H1 (cell line): Measurements from ENCODE around the gene KLF2. TPM values are rescaled to one million over a fixed set of nuclear protein-coding genes. Genes with fewer than 3 reads are reported as not detected.

Experiments used
- CTCF ChIA-PET: fragments of 300-600 bp; sonication (Branson Sonifier 250); formaldehyde crosslinking; loops from one replicate; lab custom pipeline; 2021; ENCODE audit not compliant: partially characterized antibody; lab: Charles Lee
- POLR2A ChIA-PET: fragments of 300-600 bp; sonication (Branson Sonifier 250); formaldehyde crosslinking; loops from one replicate; lab custom pipeline; 2021; ENCODE audit warnings: inconsistent platforms; ENCODE audit not compliant: partially characterized antibody; lab: Charles Lee
- DNase-seq, 2 experiments: peaks; one replicate each; pipeline versions ENCODE4 v3.0.0 to v3.0.0-alpha.2; 2010 to 2022; ENCODE audit warnings: low spot score in 2 of 2, low read depth in 1 of 2, mixed read lengths in 1 of 2
- FAIRE-seq: peaks from 2 replicates; lab custom pipeline; 2011; peaks lifted over from hg19 to GRCh38; lab: Jason Lieb, UNC
- H2AFZ ChIP-seq: 2 replicates; pipeline ENCODE4 v1.8.1; 2012; ENCODE audit warnings: low read length, inconsistent platforms
- H2AK5ac ChIP-seq: 2 replicates; pipeline ENCODE4 v1.6.1; 2013; ENCODE audit warnings: low read depth, low read length
- H2BK120ac ChIP-seq: replicated peaks from 2 replicates; pipeline ENCODE3; 2013; ENCODE audit warnings: low read depth, low read length, inconsistent platforms
- H2BK12ac ChIP-seq: 2 replicates; pipeline ENCODE4 v1.6.1; 2013; ENCODE audit warnings: low read depth, low read length
- H2BK15ac ChIP-seq: 2 replicates; pipeline ENCODE4 v1.6.1; 2013; ENCODE audit warnings: low read length
- H2BK20ac ChIP-seq: 2 replicates; pipeline ENCODE4 v1.6.1; 2013; ENCODE audit warnings: low read length
- H2BK5ac ChIP-seq: 2 replicates; pipeline ENCODE4 v1.6.1; 2013; ENCODE audit warnings: low read depth, low read length
- H3K14ac ChIP-seq: 2 replicates; pipeline ENCODE4 v1.6.1; 2013; ENCODE audit warnings: inconsistent platforms; ENCODE audit not compliant: insufficient read length
- H3K18ac ChIP-seq: 2 replicates; pipeline ENCODE4 v1.6.1; 2013; ENCODE audit warnings: low read length; ENCODE audit errors: extremely low read depth
- H3K23ac ChIP-seq: 2 replicates; pipeline ENCODE4 v1.6.1; 2013; ENCODE audit warnings: inconsistent platforms; ENCODE audit not compliant: insufficient read length
- H3K23me2 ChIP-seq: 2 replicates; pipeline ENCODE4 v1.6.1; 2013; ENCODE audit warnings: low read depth, low read length
- H3K27ac ChIP-seq: 2 replicates; pipeline ENCODE4 v1.6.1; 2011; ENCODE audit warnings: low read depth, low read length, inconsistent platforms
- H3K27me3 ChIP-seq, 4 experiments: replicated peaks in 1 of 4; 1 replicate in 1 of 4; 2 replicates in 3 of 4; pipeline versions ENCODE4 v1.6.1 to v1.8.1; 2011 to 2013; ENCODE audit warnings: low read length in 3 of 4, mild to moderate bottlenecking in 3 of 4, inconsistent platforms in 2 of 4, mixed read lengths in 2 of 4, moderate library complexity in 1 of 4; ENCODE audit not compliant: control insufficient read depth in 3 of 4, insufficient read depth in 3 of 4; ENCODE audit errors: extremely low read depth in 1 of 4
- H3K36me3 ChIP-seq, 4 experiments: 2 replicates each; pipeline versions ENCODE4 v1.6.1 to v1.8.1; 2011 to 2013; ENCODE audit warnings: mild to moderate bottlenecking in 4 of 4, low read length in 3 of 4, moderate library complexity in 2 of 4, control low read depth in 1 of 4, inconsistent platforms in 1 of 4; ENCODE audit not compliant: insufficient read depth in 4 of 4, control insufficient read depth in 2 of 4
- H3K4ac ChIP-seq: replicated peaks from 2 replicates; pipeline ENCODE3; 2013; ENCODE audit warnings: low read length, low read depth, mixed read lengths, inconsistent platforms; ENCODE audit not compliant: insufficient read length
- H3K4me1 ChIP-seq, 4 experiments: replicated peaks in 1 of 4; 1 replicate in 1 of 4; 2 replicates in 3 of 4; pipeline versions ENCODE4 v1.6.1 to v1.8.1; 2011 to 2013; ENCODE audit warnings: low read length in 3 of 4, inconsistent platforms in 2 of 4, mixed read lengths in 1 of 4; ENCODE audit not compliant: insufficient read depth in 4 of 4, control insufficient read depth in 3 of 4
- H3K4me2 ChIP-seq, 2 experiments: 2 replicates each; pipeline versions ENCODE4 v1.6.1 to v1.8.1; 2011 to 2013; ENCODE audit warnings: low read depth in 2 of 2, low read length in 2 of 2, control low read depth in 1 of 2, inconsistent platforms in 1 of 2, mild to moderate bottlenecking in 1 of 2; ENCODE audit not compliant: insufficient read depth in 1 of 2
- H3K4me3 ChIP-seq, 4 experiments: fragments of 200-600, 300-600 bp in 1 of 4; sonication (generic), shearing (Covaris generic), sonication (Bioruptor Twin) in 1 of 4; 2 replicates each; pipeline versions ENCODE4 v1.5.1 to v1.8.1; 2011 to 2016; ENCODE audit warnings: low read length in 4 of 4, low read depth in 3 of 4, control low read depth in 2 of 4, inconsistent platforms in 2 of 4, mild to moderate bottlenecking in 2 of 4, mixed read lengths in 1 of 4, moderate library complexity in 1 of 4; ENCODE audit not compliant: insufficient read depth in 2 of 4; ENCODE audit errors: extremely low read depth in 1 of 4
- H3K56ac ChIP-seq: replicated peaks from 2 replicates; pipeline ENCODE3; 2013; ENCODE audit warnings: low read depth, mild to moderate bottlenecking, mixed read lengths, low read length, inconsistent platforms; ENCODE audit not compliant: insufficient read length
- H3K79me1 ChIP-seq: 2 replicates; pipeline ENCODE4 v1.6.1; 2013; ENCODE audit warnings: low read depth, low read length, control low read depth
- H3K79me2 ChIP-seq, 2 experiments: 2 replicates each; pipeline versions ENCODE4 v1.6.1 to v1.8.1; 2012 to 2013; ENCODE audit warnings: low read length in 2 of 2, mild to moderate bottlenecking in 2 of 2, inconsistent platforms in 1 of 2; ENCODE audit not compliant: insufficient read depth in 2 of 2, control insufficient read depth in 1 of 2
- H3K9ac ChIP-seq, 4 experiments: replicated peaks in 1 of 4; 1 replicate in 1 of 4; 2 replicates in 3 of 4; pipeline versions ENCODE4 v1.6.1 to v1.8.1; 2011 to 2013; ENCODE audit warnings: low read depth in 3 of 4, low read length in 3 of 4, control low read depth in 2 of 4, mild to moderate bottlenecking in 2 of 4, moderate library complexity in 2 of 4, inconsistent platforms in 1 of 4; ENCODE audit errors: extremely low read depth in 1 of 4
- H3K9me3 ChIP-seq, 2 experiments: 2 replicates each; pipeline versions ENCODE4 v1.6.1 to v1.8.1; 2012 to 2013; ENCODE audit warnings: mild to moderate bottlenecking in 2 of 2, moderate library complexity in 2 of 2, control low read depth in 1 of 2, inconsistent platforms in 1 of 2, low read depth in 1 of 2, low read length in 1 of 2, mixed read lengths in 1 of 2; ENCODE audit not compliant: insufficient read depth in 2 of 2
- H4K20me1 ChIP-seq, 2 experiments: replicated peaks in 1 of 2; 2 replicates each; pipeline versions ENCODE3 to v1.8.1; 2011 to 2013; ENCODE audit warnings: inconsistent platforms in 2 of 2, low read length in 2 of 2, mild to moderate bottlenecking in 1 of 2; ENCODE audit not compliant: insufficient read depth in 2 of 2, control insufficient read depth in 1 of 2
- H4K5ac ChIP-seq: 2 replicates; pipeline ENCODE4 v1.6.1; 2013; ENCODE audit warnings: low read length, low read depth, mixed read lengths, inconsistent platforms; ENCODE audit not compliant: insufficient read length
- H4K8ac ChIP-seq: 2 replicates; pipeline ENCODE4 v1.8.0; 2013; ENCODE audit warnings: mild to moderate bottlenecking, moderate library complexity, low read length, inconsistent platforms; ENCODE audit not compliant: insufficient read depth; ENCODE audit errors: extremely low read depth
- H4K91ac ChIP-seq: replicated peaks from 2 replicates; pipeline ENCODE3; 2013; ENCODE audit warnings: low read length, mixed read lengths, inconsistent platforms; ENCODE audit not compliant: insufficient read length
- ATF3 ChIP-seq: IDR thresholded peaks from 2 replicates; pipeline ENCODE4 v1.6.1; 2011; ENCODE audit warnings: low read depth, mild to moderate bottlenecking, low read length; ENCODE audit not compliant: insufficient read depth
- BACH1 ChIP-seq: IDR thresholded peaks from 2 replicates; pipeline ENCODE4 v1.6.1; 2012; ENCODE audit warnings: low read length, improper control_type of control experiment
- BCL11A ChIP-seq, 2 experiments: IDR thresholded peaks; one replicate each; pipeline ENCODE4 v1.6.1; 2011; ENCODE audit warnings: low read depth in 2 of 2, low read length in 2 of 2, mild to moderate bottlenecking in 2 of 2
- CBX5 ChIP-seq: fragments of 300-800, 300-1000 bp; sonication (generic); IDR thresholded peaks from 2 replicates; pipeline ENCODE4 v1.7.1; 2016; ENCODE audit warnings: antibody characterized with exemption, low read length, low read depth
- CHD2 ChIP-seq: IDR thresholded peaks from 2 replicates; pipeline ENCODE4 v1.6.1; 2012; ENCODE audit warnings: low read length, improper control_type of control experiment
- CREB1 ChIP-seq: IDR thresholded peaks from 2 replicates; pipeline ENCODE4 v1.6.1; 2012; ENCODE audit warnings: inconsistent platforms
- CTBP2 ChIP-seq: IDR thresholded peaks from 2 replicates; pipeline ENCODE4 v1.7.0; 2011; ENCODE audit warnings: borderline replicate concordance, mild to moderate bottlenecking, moderate library complexity, mixed read lengths, low read length; ENCODE audit not compliant: insufficient read depth, insufficient read length
- JUND ChIP-seq: IDR thresholded peaks from 2 replicates; pipeline ENCODE4 v1.6.1; 2011; ENCODE audit warnings: mild to moderate bottlenecking, improper control_type of control experiment, low read length
- KDM4A ChIP-seq: IDR thresholded peaks from one replicate; pipeline ENCODE4 v1.7.1; 2012; ENCODE audit warnings: low read depth, mild to moderate bottlenecking, moderate library complexity, low read length, inconsistent platforms; ENCODE audit not compliant: severe bottlenecking
- NRF1 ChIP-seq: IDR thresholded peaks from 2 replicates; pipeline ENCODE4 v1.6.1; 2011; ENCODE audit warnings: mild to moderate bottlenecking, low read depth, low read length, improper control_type of control experiment
- TAF1 ChIP-seq: IDR thresholded peaks from 2 replicates; pipeline ENCODE4 v1.6.1; 2011; ENCODE audit warnings: mild to moderate bottlenecking, low read depth, low read length
- WGBS, 2 experiments: shearing (Covaris generic) in 1 of 2; methylation state at CpG; one replicate each; pipeline versions ENCODE4 v1.1.6 to v1.1.7; 2013 to 2015; ENCODE audit warnings: low lambda C conversion rate in 2 of 2, mixed read lengths in 2 of 2, inconsistent platforms in 1 of 2, low coverage in 1 of 2, missing lambda C conversion rate in 1 of 2; ENCODE audit not compliant: insufficient replicate concordance in 2 of 2, insufficient coverage in 1 of 2, insufficient read length in 1 of 2; ENCODE audit errors: extremely low coverage in 1 of 2, missing lambda C conversion rate in 1 of 2; 5-methylcytosine and 5-hydroxymethylcytosine counted together
- polyA plus RNA-seq, 7 experiments: library from polyadenylated mRNA; depleted of rRNA in 3 of 7; stranded (reverse) in 5 of 7; unstranded in 2 of 7; fragments of >200 nt in 5 of 7; fragments of 200-250 nt in 2 of 7; gene quantifications; 1 replicate in 5 of 7; 2 replicates in 1 of 7; 4 replicates in 1 of 7; pipeline versions ENCODE4 v1.2.1 to v1.2.3, GENCODE V29; 2011 to 2013; ENCODE audit warnings: missing spikeins in 2 of 7, mixed read lengths in 2 of 7
- total RNA-seq: library from RNA; stranded (reverse); fragmentation: NEBNext Ultra II Directional; extraction: Animal tissue kit (Norgen Biotek cat#: 25700); gene quantifications from 2 replicates; pipeline ENCODE4 v1.2.1, GENCODE V29; 2021

The KLF2 gene
- total and polyA plus RNA-seq, 2 of the 8 experiments (the other 6 are each of a cell fraction or from before 2014, with no cell fraction given): 0.19 to 0.33 TPM

- ChIA-PET CTCF (interaction anchor here (0.6 to 5.1 kb wide), 8 partner anchors 9 to 110 kb away, joined by 3 to 23 read pairs (median 4); no protein-coding TSS in a partner anchor), POLR2A (interaction anchor here (0.7 kb wide), 1 partner anchor 9 kb away, joined by 3 read pairs; no protein-coding TSS in a partner anchor)
- Histone ChIP-seq H4K91ac (no peak overlapping the region), H2AK5ac (no peak overlapping the region), H3K27ac (no peak overlapping the region), H3K36me3 (peaks cover 0 to 12% (median 9%) of the 10 kb centered on the region in 4 experiments; a peak in 5 of 8 replicates), H3K4ac (no peak overlapping the region), H3K4me1 (peaks cover 0 to 2% (median 0%) of the 10 kb centered on the region in 4 experiments; a peak in 1 of 7 replicates), H2AFZ (no peak overlapping the region), H4K8ac (no peak overlapping the region), H3K4me3 (no peak overlapping the region), H3K9me3 (no peaks in the 10 kb centered on the region), H3K56ac (no peak overlapping the region), H3K14ac (no peak overlapping the region), H2BK12ac (no peak overlapping the region), H3K23me2 (peaks cover 3% of the 10 kb centered on the region; the same call in 1 of the 2 replicates), H3K18ac (no peak overlapping the region), H3K27me3 (no peaks in the 10 kb centered on the region), H4K5ac (no peak overlapping the region), H3K79me1 (peaks cover under 1% of the 10 kb centered on the region; the same call in 1 of the 2 replicates), H3K23ac (no peak overlapping the region), H2BK20ac (no peak overlapping the region), H4K20me1 (peaks cover 6 to 17% of the 10 kb centered on the region in 2 experiments), H2BK120ac (no peak overlapping the region), H2BK15ac (no peak overlapping the region), H2BK5ac (no peak overlapping the region), H3K9ac (no peak overlapping the region), H3K4me2 (no peak overlapping the region), H3K79me2 (no peaks in the 10 kb centered on the region)
- FAIRE-seq (no peak), DNase-seq (no peak)
- TF ChIP-seq JUND (no peak), NRF1 (no peak), CREB1 (no peak), BACH1 (no peak), KDM4A (no peak), CBX5 (no peak), CHD2 (no peak), TAF1 (no peak), BCL11A (IDR thresholded peaks at IDR 0.05; ENCODE audit: low read depth in 2 of 2, low read length in 2 of 2) (no peak), ATF3 (no peak), CTBP2 (no peak)
- WGBS, 2 experiments: 93% methylated on average over 12 of the region's 12 CpGs; no CpG with 5 or more reads in 1 of the 2 experiments
Measured at GRCh38 chr19:16373532-16373931, 48.9 kb downstream of the KLF2 start.
